ENCODE results near the gene ADAR.

Gene ADAR

GRCh38 chr1:154595621-154596020 is 12.4 kb downstream of the ADAR start:
- DNase-seq (ENCODE audit: insufficient read length, low spot score) (no peak), FAIRE-seq (no peak)

GRCh38 chr1:154594811-154595210 is 13.2 kb downstream of the ADAR start:
- no peak for TF ChIP-seq CTCF (IDR thresholded peaks at IDR 0.05; ENCODE audit: insufficient read depth, missing control alignments)
- FAIRE-seq: no peak
- no peak for DNase-seq (ENCODE audit: insufficient read length, low spot score)

More at GRCh38 chr1:154595621-154596020, 12.4 kb downstream of the ADAR start:
- TF ChIP-seq CTCF (IDR thresholded peaks at IDR 0.05; ENCODE audit: insufficient read depth, missing control alignments): no peak

- DNase-seq (ENCODE audit: insufficient read length, low spot score) (no peak), FAIRE-seq (no peak)
- TF ChIP-seq CTCF (IDR thresholded peaks at IDR 0.05; ENCODE audit: insufficient read depth, missing control alignments): no peak
Observed at GRCh38 chr1:154593390-154593789, 14.6 kb downstream of the ADAR start.

- no peak for FAIRE-seq
- no peak for TF ChIP-seq CTCF (IDR thresholded peaks at IDR 0.05; ENCODE audit: insufficient read depth, missing control alignments)
Observed at GRCh38 chr1:154591206-154591605, 16.8 kb downstream of the ADAR start.

GRCh38 chr1:154590756-154591155 is 17.2 kb downstream of the ADAR start:
- TF ChIP-seq CTCF (IDR thresholded peaks at IDR 0.05; ENCODE audit: insufficient read depth, missing control alignments): no peak
- DNase-seq (ENCODE audit: insufficient read length, low spot score) (no peak), FAIRE-seq (no peak)

More at GRCh38 chr1:154591206-154591605, 16.8 kb downstream of the ADAR start:
- no peak for DNase-seq (ENCODE audit: insufficient read length, low spot score)

- TF ChIP-seq CTCF (IDR thresholded peaks at IDR 0.05; ENCODE audit: insufficient read depth, missing control alignments): no peak
- DNase-seq (ENCODE audit: insufficient read length, low spot score): no peak
- FAIRE-seq: no peak
Observed at GRCh38 chr1:154589780-154590179, 18.2 kb downstream of the ADAR start.

- FAIRE-seq: no peak
- TF ChIP-seq CTCF (IDR thresholded peaks at IDR 0.05; ENCODE audit: insufficient read depth, missing control alignments): no peak
- no peak for DNase-seq (ENCODE audit: insufficient read length, low spot score)
Observed at GRCh38 chr1:154586641-154587040, 21.3 kb downstream of the ADAR start.
